Mesothelial cell of epicardium (in vitro differentiated cells): ENCODE measurements around the gene TRIM26. TPM values are rescaled to one million over a fixed set of nuclear protein-coding genes. Genes with fewer than 3 reads are reported as not detected.

ENCODE experiments used
- DNase-seq, 2 experiments: peaks; one replicate each; pipeline ENCODE4 v3.0.0; 2021; ENCODE audit warnings: low spot score in 2 of 2; ENCODE audit not compliant: unreplicated experiment in 2 of 2
- H3K27ac Mint-ChIP-seq: 2 replicates; pipeline ENCODE4 v1.8.0; 2021; ENCODE audit warnings: mixed read lengths
- H3K27me3 Mint-ChIP-seq: 2 replicates; pipeline ENCODE4 v1.8.0; 2021; ENCODE audit warnings: low read depth, mixed read lengths
- H3K36me3 Mint-ChIP-seq: 2 replicates; pipeline ENCODE4 v1.8.0; 2021; ENCODE audit warnings: mixed read lengths
- H3K4me1 Mint-ChIP-seq: 2 replicates; pipeline ENCODE4 v1.8.0; 2021; ENCODE audit warnings: mixed read lengths
- H3K4me3 Mint-ChIP-seq: 2 replicates; pipeline ENCODE4 v1.8.0; 2021; ENCODE audit warnings: mild to moderate bottlenecking, moderate library complexity, mixed read lengths
- H3K9me3 Mint-ChIP-seq: 2 replicates; pipeline ENCODE4 v1.8.0; 2021; ENCODE audit warnings: mixed read lengths
- total RNA-seq: library from RNA; stranded (reverse); gene quantifications from 3 replicates; pipeline ENCODE4 v1.2.1, GENCODE V29; 2021
- TF ChIP-seq, protein P1 (sequence below): fragments of 200-600 bp; sonication (generic); IDR thresholded peaks from one replicate; pipeline ENCODE4 v1.5.0; 2021; ENCODE audit warnings: antibody characterized with exemption; ENCODE audit not compliant: unreplicated experiment

Gene TRIM26
- total RNA-seq, 1 donor from 2014 or later = 55.4 TPM

DNA sequence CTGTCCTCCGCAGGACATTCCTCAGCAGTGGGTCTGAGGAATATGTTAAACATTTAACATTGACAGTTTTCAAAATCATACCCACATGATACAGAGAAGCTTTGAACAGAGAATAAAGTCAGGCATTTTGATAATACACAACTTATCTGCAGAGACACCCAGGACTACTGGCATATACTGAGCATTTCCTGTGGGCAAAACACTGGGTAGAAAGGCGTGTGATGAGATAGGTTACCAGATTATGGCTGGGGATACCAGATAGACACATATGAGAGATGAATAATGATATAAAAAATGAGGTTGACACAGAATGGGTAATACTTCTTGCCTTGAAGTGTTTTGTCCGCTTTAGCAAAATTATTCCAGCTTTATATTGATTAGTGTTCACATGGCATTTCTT lies 31.4 kb upstream of the TRIM26 start:
- Mint-ChIP-seq H3K9me3 (no peaks in the 10 kb centered on the region), H3K4me3 (no peak overlapping the region), H3K36me3 (no peaks in the 10 kb centered on the region), H3K27me3 (peaks cover 13% of the 10 kb centered on the region), H3K27ac (no peak overlapping the region), H3K4me1 (no peaks in the 10 kb centered on the region)
- TF ChIP-seq, protein P1, sequence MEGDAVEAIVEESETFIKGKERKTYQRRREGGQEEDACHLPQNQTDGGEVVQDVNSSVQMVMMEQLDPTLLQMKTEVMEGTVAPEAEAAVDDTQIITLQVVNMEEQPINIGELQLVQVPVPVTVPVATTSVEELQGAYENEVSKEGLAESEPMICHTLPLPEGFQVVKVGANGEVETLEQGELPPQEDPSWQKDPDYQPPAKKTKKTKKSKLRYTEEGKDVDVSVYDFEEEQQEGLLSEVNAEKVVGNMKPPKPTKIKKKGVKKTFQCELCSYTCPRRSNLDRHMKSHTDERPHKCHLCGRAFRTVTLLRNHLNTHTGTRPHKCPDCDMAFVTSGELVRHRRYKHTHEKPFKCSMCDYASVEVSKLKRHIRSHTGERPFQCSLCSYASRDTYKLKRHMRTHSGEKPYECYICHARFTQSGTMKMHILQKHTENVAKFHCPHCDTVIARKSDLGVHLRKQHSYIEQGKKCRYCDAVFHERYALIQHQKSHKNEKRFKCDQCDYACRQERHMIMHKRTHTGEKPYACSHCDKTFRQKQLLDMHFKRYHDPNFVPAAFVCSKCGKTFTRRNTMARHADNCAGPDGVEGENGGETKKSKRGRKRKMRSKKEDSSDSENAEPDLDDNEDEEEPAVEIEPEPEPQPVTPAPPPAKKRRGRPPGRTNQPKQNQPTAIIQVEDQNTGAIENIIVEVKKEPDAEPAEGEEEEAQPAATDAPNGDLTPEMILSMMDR = no peak
- no peak for DNase-seq

DNA sequence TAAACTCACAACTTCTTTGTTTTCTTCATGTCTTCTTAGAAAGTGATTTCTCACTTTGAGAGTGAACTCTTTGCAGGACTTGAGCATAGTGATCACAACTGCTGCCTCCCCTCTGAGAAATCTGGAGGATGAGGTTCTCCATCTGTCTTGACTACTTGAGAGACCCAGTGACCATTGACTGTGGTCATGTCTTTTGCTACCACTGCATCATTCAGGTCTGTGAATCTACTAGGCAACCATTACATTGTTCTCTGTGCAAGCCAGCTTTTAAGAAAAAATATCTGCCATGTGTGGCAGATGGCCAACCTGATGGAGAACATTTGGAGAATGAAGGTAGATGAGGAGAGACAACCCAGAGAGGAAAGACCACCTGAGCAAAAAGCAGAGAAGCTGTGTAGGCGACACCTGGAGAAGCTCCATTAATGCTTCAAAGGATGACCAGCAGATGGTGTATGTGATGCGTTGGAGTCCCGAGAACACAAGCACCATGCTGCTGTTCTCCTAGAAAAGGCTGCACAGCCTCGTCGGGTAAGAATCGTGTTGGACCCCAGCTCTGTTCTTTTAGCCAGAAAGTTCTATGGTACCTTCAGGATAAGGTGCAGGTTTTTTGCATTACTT lies 25.1 kb upstream of the TRIM26 start:
- no peak for DNase-seq
- Mint-ChIP-seq H3K9me3 (no peaks in the 10 kb centered on the region), H3K27ac (no peak overlapping the region), H3K36me3 (no peaks in the 10 kb centered on the region), H3K27me3 (peaks cover 38% of the 10 kb centered on the region), H3K4me1 (no peaks in the 10 kb centered on the region), H3K4me3 (no peak overlapping the region)
- TF ChIP-seq, protein P1 = no peak

DNA sequence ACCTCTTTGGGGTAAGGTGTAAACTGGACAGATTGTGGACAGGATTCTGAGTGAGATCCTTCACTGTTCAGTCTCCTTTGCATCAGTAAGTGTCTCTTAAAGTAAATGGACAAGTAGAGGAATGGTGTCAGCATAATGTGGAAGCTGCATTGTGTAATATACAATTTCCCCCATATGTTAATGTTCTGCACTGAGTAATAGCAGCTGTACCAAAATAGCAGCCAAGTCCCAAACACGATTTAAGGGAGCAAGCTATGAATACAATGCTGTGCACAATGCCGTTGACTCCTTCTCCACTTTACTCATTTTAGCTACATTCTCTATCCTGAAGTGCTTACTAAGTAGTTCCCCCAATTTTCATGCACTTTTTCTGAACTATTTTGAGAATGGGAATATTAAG lies 21.1 kb upstream of the TRIM26 start:
- Mint-ChIP-seq H3K4me3 (no peak overlapping the region), H3K27me3 (peaks cover 43% of the 10 kb centered on the region), H3K27ac (no peak overlapping the region), H3K36me3 (no peaks in the 10 kb centered on the region), H3K9me3 (peaks cover 8% of the 10 kb centered on the region), H3K4me1 (no peaks in the 10 kb centered on the region)
- TF ChIP-seq, protein P1 = no peak
- no peak for DNase-seq

DNA sequence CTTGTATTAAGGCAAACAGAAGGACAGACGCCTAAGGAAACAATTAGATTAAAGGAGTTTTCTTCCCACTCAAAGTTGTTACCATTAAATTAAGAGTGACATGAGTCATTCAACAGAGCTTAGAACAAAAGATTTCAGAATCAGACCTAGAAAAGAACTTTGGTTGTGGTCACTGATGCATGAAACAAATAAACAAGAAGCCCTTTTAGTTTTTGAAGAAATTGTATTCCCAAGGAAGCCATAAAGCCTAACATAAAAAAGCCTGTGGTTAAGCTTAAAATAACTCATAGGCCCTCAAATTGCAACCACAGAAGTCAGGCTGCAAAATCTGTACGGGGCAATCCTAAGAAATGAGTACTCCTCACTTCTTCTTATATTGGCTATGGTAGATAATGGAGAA lies 17.9 kb upstream of the TRIM26 start:
- DNase-seq = no peak
- peaks cover 37% of the 10 kb centered on the region for H3K27me3 Mint-ChIP-seq
- H3K4me1 Mint-ChIP-seq = no peaks in the 10 kb centered on the region
- H3K27ac Mint-ChIP-seq = no peak overlapping the region
- H3K36me3 Mint-ChIP-seq = no peaks in the 10 kb centered on the region
- TF ChIP-seq, protein P1 = no peak
- H3K4me3 Mint-ChIP-seq = no peak overlapping the region
- H3K9me3 Mint-ChIP-seq = peaks cover 9% of the 10 kb centered on the region

DNA sequence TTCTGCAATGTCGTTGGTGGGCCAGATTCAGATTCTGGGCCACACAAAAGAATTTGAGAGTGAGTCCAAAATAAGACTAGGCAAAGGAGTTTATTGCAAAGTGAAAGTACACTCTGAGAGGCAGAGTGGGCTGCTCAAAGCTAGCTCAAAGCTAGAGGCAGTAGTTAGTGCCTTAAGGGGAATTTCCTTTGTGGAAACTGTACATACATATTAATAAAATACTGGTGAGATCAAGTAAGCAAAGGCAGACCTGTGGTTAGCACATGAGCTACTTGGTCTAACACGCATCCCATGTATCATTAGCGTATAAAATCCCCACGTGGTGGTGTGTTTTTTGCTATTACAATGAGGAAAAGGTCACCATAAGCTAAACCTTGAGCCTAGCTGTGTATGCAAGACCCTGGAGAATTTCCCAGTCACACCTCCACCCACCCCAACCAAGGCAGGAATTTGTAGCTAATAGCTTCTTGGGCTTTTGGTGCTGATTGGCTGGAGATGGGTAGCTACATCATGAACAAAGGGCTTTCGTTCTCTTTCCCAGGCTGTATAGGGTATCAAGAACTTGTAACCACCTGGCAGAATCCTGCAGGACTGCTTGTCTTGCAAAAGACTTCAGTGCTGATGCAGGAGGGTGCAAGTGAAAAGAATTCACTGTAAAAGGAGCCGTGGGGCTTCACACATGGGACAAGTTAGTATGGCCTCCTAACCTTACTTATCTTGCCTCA lies 14.7 kb upstream of the TRIM26 start:
- peaks cover 17% of the 10 kb centered on the region for H3K9me3 Mint-ChIP-seq
- no peak for DNase-seq
- H3K27me3 Mint-ChIP-seq = peaks cover 20% of the 10 kb centered on the region
- no peaks in the 10 kb centered on the region for H3K36me3 Mint-ChIP-seq
- TF ChIP-seq, protein P1 = no peak
- no peak overlapping the region for H3K27ac Mint-ChIP-seq
- H3K4me3 Mint-ChIP-seq = no peak overlapping the region
- no peaks in the 10 kb centered on the region for H3K4me1 Mint-ChIP-seq
